H9 (cell line): Measurements from ENCODE around the gene ARF1. TPM values are rescaled to one million over a fixed set of nuclear protein-coding genes. Genes with fewer than 3 reads are reported as not detected.
A peak's percentile ranks its signal among the peaks of the same experiment; 100 is the strongest.

Experiments used
- DNase-seq: peaks from one replicate; pipeline ENCODE4 v3.0.0-alpha.2; 2017
- H2AFZ ChIP-seq: one replicate; pipeline ENCODE4 v1.6.1; 2013; ENCODE audit warnings: mild to moderate bottlenecking, low read length, control low read depth, moderate library complexity
- H2AK5ac ChIP-seq: 2 replicates; pipeline ENCODE4 v1.6.1; 2013; ENCODE audit warnings: low read length, control low read depth, mixed read lengths; ENCODE audit not compliant: insufficient read length
- H2BK120ac ChIP-seq: one replicate; pipeline ENCODE4 v1.6.1; 2013; ENCODE audit warnings: low read depth, mild to moderate bottlenecking, low read length, control low read depth, inconsistent platforms; ENCODE audit not compliant: poor library complexity, severe bottlenecking
- H2BK12ac ChIP-seq: 2 replicates; pipeline ENCODE4 v1.6.1; 2013; ENCODE audit warnings: low read length, control low read depth, mixed read lengths, low read depth; ENCODE audit not compliant: insufficient read length
- H2BK15ac ChIP-seq: 2 replicates; pipeline ENCODE4 v1.6.1; 2013; ENCODE audit warnings: low read depth, low read length, control low read depth
- H2BK20ac ChIP-seq: one replicate; pipeline ENCODE4 v1.6.1; 2013; ENCODE audit warnings: low read depth, mild to moderate bottlenecking, low read length, control low read depth, inconsistent platforms; ENCODE audit not compliant: poor library complexity, severe bottlenecking
- H2BK5ac ChIP-seq: 2 replicates; pipeline ENCODE4 v1.6.1; 2013; ENCODE audit warnings: low read length, control low read depth, mixed read lengths; ENCODE audit not compliant: insufficient read length
- H3K14ac ChIP-seq: 2 replicates; pipeline ENCODE4 v1.6.1; 2013; ENCODE audit warnings: low read length, control low read depth; ENCODE audit not compliant: insufficient read depth
- H3K18ac ChIP-seq: 2 replicates; pipeline ENCODE4 v1.6.1; 2013; ENCODE audit warnings: low read depth, mild to moderate bottlenecking, mixed read lengths, low read length, control low read depth; ENCODE audit not compliant: insufficient read length
- H3K23ac ChIP-seq: 2 replicates; pipeline ENCODE4 v1.6.1; 2013; ENCODE audit warnings: low read length, control low read depth, mixed read lengths, low read depth; ENCODE audit not compliant: insufficient read length
- H3K23me2 ChIP-seq: 2 replicates; pipeline ENCODE4 v1.6.1; 2013; ENCODE audit warnings: low read depth, mild to moderate bottlenecking, mixed read lengths, low read length, control low read depth; ENCODE audit not compliant: insufficient read length, poor library complexity, severe bottlenecking
- H3K27ac ChIP-seq: 2 replicates; pipeline ENCODE4 v1.5.1; 2013; ENCODE audit warnings: low read length, control low read depth, mixed read lengths, low read depth; ENCODE audit not compliant: insufficient read length
- H3K27me3 ChIP-seq: 2 replicates; pipeline ENCODE4 v1.6.1; 2013; ENCODE audit warnings: low read length, control low read depth, inconsistent platforms; ENCODE audit not compliant: insufficient read depth
- H3K4ac ChIP-seq: 2 replicates; pipeline ENCODE4 v1.6.1; 2013; ENCODE audit warnings: low read depth, mild to moderate bottlenecking, control low read depth, inconsistent platforms, low read length, moderate library complexity
- H3K4me1 ChIP-seq: 2 replicates; pipeline ENCODE4 v1.6.1; 2013; ENCODE audit warnings: low read length, control low read depth, inconsistent platforms; ENCODE audit not compliant: insufficient read depth
- H3K4me2 ChIP-seq: 2 replicates; pipeline ENCODE4 v1.6.1; 2013; ENCODE audit warnings: low read length, control low read depth, mixed read lengths; ENCODE audit not compliant: insufficient read length, insufficient read depth
- H3K56ac ChIP-seq: 2 replicates; pipeline ENCODE4 v1.6.1; 2013; ENCODE audit warnings: low read depth, mild to moderate bottlenecking, mixed read lengths, low read length, control low read depth; ENCODE audit not compliant: insufficient read length
- H3K79me1 ChIP-seq: 2 replicates; pipeline ENCODE4 v1.6.1; 2013; ENCODE audit warnings: low read depth, mild to moderate bottlenecking, moderate library complexity, low read length, control low read depth, inconsistent platforms; ENCODE audit not compliant: insufficient read depth, poor library complexity, severe bottlenecking
- H3K79me2 ChIP-seq: 2 replicates; pipeline ENCODE4 v1.6.1; 2013; ENCODE audit warnings: low read length, control low read depth, inconsistent platforms; ENCODE audit not compliant: insufficient read depth
- H3K9ac ChIP-seq: 2 replicates; pipeline ENCODE4 v1.6.1; 2013; ENCODE audit warnings: low read length, control low read depth, mixed read lengths; ENCODE audit not compliant: insufficient read length; ENCODE audit errors: extremely low read depth
- H3K9me3 ChIP-seq: one replicate; pipeline ENCODE4 v1.6.1; 2013; ENCODE audit warnings: low read depth, low read length, inconsistent platforms; ENCODE audit not compliant: control insufficient read depth
- H3T11ph ChIP-seq: one replicate; pipeline ENCODE4 v1.6.1; 2013; ENCODE audit warnings: mild to moderate bottlenecking, low read length, control low read depth, inconsistent platforms
- H4K20me1 ChIP-seq: one replicate; pipeline ENCODE4 v1.6.1; 2013; ENCODE audit not compliant: control insufficient read depth, insufficient read length, insufficient read depth
- H4K5ac ChIP-seq: 2 replicates; pipeline ENCODE4 v1.6.1; 2013; ENCODE audit warnings: low read depth, mild to moderate bottlenecking, mixed read lengths, low read length, control low read depth; ENCODE audit not compliant: insufficient read length
- H4K8ac ChIP-seq: replicated peaks from 2 replicates; pipeline ENCODE4 v1.6.1; 2013; ENCODE audit warnings: low read length, control low read depth, mixed read lengths, low read depth; ENCODE audit not compliant: insufficient read length
- H4K91ac ChIP-seq: 2 replicates; pipeline ENCODE4 v1.6.1; 2013; ENCODE audit warnings: low read depth, mild to moderate bottlenecking, moderate library complexity, mixed read lengths, low read length, control low read depth; ENCODE audit not compliant: insufficient read length
- H3K27ac Mint-ChIP-seq, 3 experiments: 2 replicates in 2 of 3; 3 replicates in 1 of 3; pipeline ENCODE4 v1.8.0; 2020 to 2021; ENCODE audit warnings: mixed read lengths in 3 of 3, mild to moderate bottlenecking in 1 of 3, moderate library complexity in 1 of 3
- H3K27me3 Mint-ChIP-seq: 2 replicates; pipeline ENCODE4 v1.8.0; 2021; ENCODE audit warnings: low read depth, mild to moderate bottlenecking, moderate library complexity, mixed read lengths
- H3K36me3 Mint-ChIP-seq, 3 experiments: 2 replicates in 2 of 3; 3 replicates in 1 of 3; pipeline ENCODE4 v1.8.0; 2020 to 2021; ENCODE audit warnings: low read depth in 3 of 3, mixed read lengths in 3 of 3; ENCODE audit not compliant: insufficient read depth in 1 of 3
- H3K4me1 Mint-ChIP-seq, 2 experiments: 2 replicates each; pipeline ENCODE4 v1.8.0; 2020; ENCODE audit warnings: mixed read lengths in 2 of 2
- H3K4me3 Mint-ChIP-seq, 2 experiments: 2 replicates in 1 of 2; 3 replicates in 1 of 2; pipeline ENCODE4 v1.8.0; 2020 to 2021; ENCODE audit warnings: mild to moderate bottlenecking in 2 of 2, mixed read lengths in 2 of 2, moderate library complexity in 1 of 2
- H3K9me3 Mint-ChIP-seq, 2 experiments: 2 replicates in 1 of 2; 3 replicates in 1 of 2; pipeline ENCODE4 v1.8.0; 2020; ENCODE audit warnings: mild to moderate bottlenecking in 2 of 2, mixed read lengths in 2 of 2, moderate library complexity in 1 of 2
- WGBS: extraction: QIAGEN DNeasy Blood & Tissue Kit; methylation state at CpG from one replicate; pipeline ENCODE4 v1.1.7; 2013; ENCODE audit warnings: missing lambda C conversion rate, low lambda C conversion rate, mixed read lengths; ENCODE audit not compliant: insufficient read length; ENCODE audit errors: extremely low coverage; 5-methylcytosine and 5-hydroxymethylcytosine counted together
- total RNA-seq: library from RNA; stranded (reverse); gene quantifications from 2 replicates; pipeline ENCODE4 v1.2.1, GENCODE V29; 2021
- TF ChIP-seq, protein P1 (sequence below): fragments of 200-600 bp; sonication (generic); conservative IDR thresholded peaks from 3 replicates; pipeline ENCODE4 v1.8.0; 2021; ENCODE audit warnings: antibody characterized with exemption, mild to moderate bottlenecking

The ARF1 gene
- total RNA-seq, 1 experiment from 2014 or later = 258 TPM

DNA sequence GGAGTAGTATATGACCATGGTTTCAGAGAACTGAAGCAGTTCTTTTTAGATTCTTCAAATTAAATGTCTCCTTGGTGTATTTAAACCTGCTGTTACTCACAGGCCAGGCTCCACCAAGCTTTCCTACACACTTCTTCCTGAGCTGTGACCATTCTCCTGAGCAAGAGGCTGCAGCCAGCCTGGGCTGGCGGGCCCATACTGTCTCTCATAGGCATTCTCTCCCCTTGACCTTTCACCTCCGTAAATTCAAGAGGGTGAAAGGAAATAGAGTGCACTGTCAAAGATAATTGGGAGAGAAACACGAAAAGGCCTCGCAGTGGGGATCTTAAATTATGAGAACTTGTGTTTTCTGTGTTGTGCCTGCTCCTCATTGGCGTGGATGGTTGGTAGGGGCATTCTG, 2.3 kb downstream of the ARF1 start:
- Histone ChIP-seq H3K79me2 (peaks cover 65% of the 10 kb centered on the region), H3K23me2 (peaks cover 10% of the 10 kb centered on the region), H2BK5ac (no peak overlapping the region), H3K79me1 (peaks cover 17% of the 10 kb centered on the region), H2BK20ac (no peak overlapping the region), H4K91ac (no peak overlapping the region), H2AK5ac (no peak overlapping the region), H2BK12ac (no peak overlapping the region), H3K9ac (no peak overlapping the region), H3T11ph (no peak overlapping the region), H2AFZ (no peak overlapping the region), H4K5ac (no peak overlapping the region), H4K20me1 (peaks cover 3% of the 10 kb centered on the region), H3K27ac (no peak overlapping the region), H3K9me3 (no peaks in the 10 kb centered on the region), H4K8ac (no peak overlapping the region), H3K56ac (no peak overlapping the region), H3K4ac (no peak overlapping the region), H3K4me1 (peaks cover 6% of the 10 kb centered on the region), H2BK120ac (no peak overlapping the region), H3K14ac (no peak overlapping the region), H3K4me2 (peak overlapping the region; percentile 90), H3K18ac (no peak overlapping the region), H2BK15ac (no peak overlapping the region), H3K27me3 (no peaks in the 10 kb centered on the region; the same call in 1 of the 2 replicates), H3K23ac (no peak overlapping the region)
- Mint-ChIP-seq H3K27me3 (peaks cover 11% of the 10 kb centered on the region), H3K4me3 (peak overlapping the region; percentile 97 to 99), H3K9me3 (0 out of 5 replicates have a peak, but pooled peaks cover 0 to 3% of the 10 kb centered on the region in 2 experiments), H3K27ac (peak overlapping the region; percentile 13 to 64 (median 28); a peak in 4 of 7 replicates), H3K36me3 (peaks cover 11 to 23% (median 22%) of the 10 kb centered on the region in 3 experiments), H3K4me1 (peaks cover 44 to 52% of the 10 kb centered on the region in 2 experiments)
- WGBS = no CpG with 5 or more reads among the region's 5 CpGs
- DNase-seq = no peak
- TF ChIP-seq, protein P1, sequence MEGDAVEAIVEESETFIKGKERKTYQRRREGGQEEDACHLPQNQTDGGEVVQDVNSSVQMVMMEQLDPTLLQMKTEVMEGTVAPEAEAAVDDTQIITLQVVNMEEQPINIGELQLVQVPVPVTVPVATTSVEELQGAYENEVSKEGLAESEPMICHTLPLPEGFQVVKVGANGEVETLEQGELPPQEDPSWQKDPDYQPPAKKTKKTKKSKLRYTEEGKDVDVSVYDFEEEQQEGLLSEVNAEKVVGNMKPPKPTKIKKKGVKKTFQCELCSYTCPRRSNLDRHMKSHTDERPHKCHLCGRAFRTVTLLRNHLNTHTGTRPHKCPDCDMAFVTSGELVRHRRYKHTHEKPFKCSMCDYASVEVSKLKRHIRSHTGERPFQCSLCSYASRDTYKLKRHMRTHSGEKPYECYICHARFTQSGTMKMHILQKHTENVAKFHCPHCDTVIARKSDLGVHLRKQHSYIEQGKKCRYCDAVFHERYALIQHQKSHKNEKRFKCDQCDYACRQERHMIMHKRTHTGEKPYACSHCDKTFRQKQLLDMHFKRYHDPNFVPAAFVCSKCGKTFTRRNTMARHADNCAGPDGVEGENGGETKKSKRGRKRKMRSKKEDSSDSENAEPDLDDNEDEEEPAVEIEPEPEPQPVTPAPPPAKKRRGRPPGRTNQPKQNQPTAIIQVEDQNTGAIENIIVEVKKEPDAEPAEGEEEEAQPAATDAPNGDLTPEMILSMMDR = no peak
